H7 (cell line): ENCODE data around the gene COPE. TPM values are rescaled to one million over a fixed set of nuclear protein-coding genes. Genes with fewer than 3 reads are reported as not detected.

ENCODE experiments used
- DNase-seq: peaks from one replicate; pipeline ENCODE4 v3.0.0; 2012
- H3K27me3 ChIP-seq: 2 replicates; pipeline ENCODE4 v1.6.0; 2011; ENCODE audit warnings: mild to moderate bottlenecking, low read length; ENCODE audit not compliant: control insufficient read depth, insufficient read depth
- H3K36me3 ChIP-seq: replicated peaks from 2 replicates; pipeline ENCODE4 v1.5.1; 2011; ENCODE audit warnings: low read length; ENCODE audit not compliant: control insufficient read depth, insufficient read depth
- H3K4me3 ChIP-seq: 2 replicates; pipeline ENCODE4 v1.5.1; 2011; ENCODE audit warnings: low read depth, mild to moderate bottlenecking, control low read depth, low read length, moderate library complexity; ENCODE audit not compliant: insufficient read depth
- total RNA-seq: library from RNA; depleted of rRNA; stranded (reverse); fragments of >200 nt; shearing (Covaris generic); gene quantifications from 2 replicates; pipeline ENCODE4 v1.2.3, GENCODE V29; 2014

The COPE gene
- total RNA-seq, 1 experiment from 2014 or later, result 306 TPM

GRCh38 chr19:18897094-18898029, 21.8 kb downstream of the COPE start:
- peaks cover 16% of the 10 kb centered on the region; the same call in 1 of the 2 replicates for H3K27me3 ChIP-seq
- H3K4me3 ChIP-seq, result no peak overlapping the region
- DNase-seq, result no peak

DNA sequence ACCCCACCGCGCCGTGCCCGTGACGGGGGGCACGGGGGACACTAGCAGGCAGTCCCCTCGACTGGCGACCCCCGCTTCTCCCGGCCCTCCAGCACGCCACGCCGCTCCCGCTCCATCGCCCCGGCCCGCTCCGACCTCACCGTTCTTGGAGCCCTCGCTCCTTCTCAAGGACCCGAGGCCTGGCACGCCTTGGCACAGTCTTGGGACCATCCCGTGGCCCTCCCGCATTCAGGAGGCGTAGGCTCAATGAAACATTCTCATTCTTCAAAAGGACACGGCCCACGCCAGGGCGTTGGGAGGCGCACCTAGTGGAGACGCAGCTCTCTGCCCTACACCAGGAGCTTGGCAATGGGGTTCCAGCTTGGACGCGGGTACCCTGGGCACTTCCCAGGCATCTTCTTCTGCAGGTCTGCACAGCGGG, 22.8 kb downstream of the COPE start:
- Histone ChIP-seq H3K27me3 (peaks cover 16% of the 10 kb centered on the region; the same call in 1 of the 2 replicates), H3K4me3 (peak overlapping the region; percentile 28), H3K36me3 (no peaks in the 10 kb centered on the region; the same call in none of the 2 replicates)
- DNase-seq, result peak; percentile 87

More at GRCh38 chr19:18897094-18898029, 21.8 kb downstream of the COPE start:
- H3K36me3 ChIP-seq, result no peaks in the 10 kb centered on the region; the same call in none of the 2 replicates

- peak; percentile 99 for DNase-seq
- peak within 1 kb of the TSS; percentile 70 for H3K4me3 ChIP-seq
These were observed 23.3 kb downstream of the COPE start, which contains the start of gene CERS1 for GRCh38 chr19:18895824-18896341. Gene CERS1 (minus strand): TSS chr19:18896158. CDS start chr19:18896072, 86 bp downstream.

DNA sequence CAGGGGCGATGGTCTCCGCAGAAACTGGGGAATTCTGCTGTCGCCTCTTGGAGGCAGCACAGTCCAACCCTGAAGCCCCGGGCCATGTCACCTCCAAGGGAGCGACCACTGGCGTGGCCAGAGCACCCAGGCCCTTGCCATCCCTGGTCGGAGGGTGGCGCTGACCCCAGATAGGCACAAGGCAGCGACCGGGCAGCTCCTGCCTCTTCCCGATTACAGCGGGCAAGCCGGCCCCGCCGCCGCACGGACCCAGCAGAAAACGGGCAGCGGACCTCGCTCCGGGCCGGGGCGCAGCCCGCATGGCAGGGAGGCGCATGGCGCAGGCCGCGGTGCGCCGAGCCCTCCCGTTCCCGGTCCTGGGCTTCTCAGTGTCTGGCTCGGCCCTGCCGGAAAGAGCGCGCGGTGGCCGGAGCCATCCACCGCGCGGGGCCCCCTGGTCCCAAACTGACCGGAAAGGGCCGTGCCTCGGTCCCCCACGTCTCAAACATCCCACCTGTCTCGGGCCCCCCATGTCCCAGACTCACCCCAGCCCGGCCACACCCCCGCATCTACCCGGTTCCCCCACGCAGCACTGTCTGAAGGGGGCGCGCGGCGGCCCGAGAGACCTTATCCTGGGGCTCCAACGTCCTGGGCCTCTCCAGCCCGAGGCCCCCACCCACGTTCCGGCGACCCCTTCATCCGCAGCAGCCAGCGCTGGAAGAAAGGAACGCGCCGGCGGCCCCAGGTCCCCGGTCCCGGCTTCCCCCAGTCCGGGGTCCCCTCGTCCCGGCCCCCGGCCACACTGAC, 24.0 kb downstream of the COPE start:
- no peaks in the 10 kb centered on the region; the same call in none of the 2 replicates for H3K36me3 ChIP-seq
- H3K4me3 ChIP-seq, result peak overlapping the region; percentile 70
- peaks cover 16% of the 10 kb centered on the region; the same call in 1 of the 2 replicates for H3K27me3 ChIP-seq
- peak; percentile 95 for DNase-seq

More at GRCh38 chr19:18895824-18896341, 23.3 kb downstream of the COPE start, which contains the start of gene CERS1:
- Histone ChIP-seq H3K36me3 (no peaks in the 10 kb centered on the region; the same call in none of the 2 replicates), H3K27me3 (peaks cover 16% of the 10 kb centered on the region; the same call in 1 of the 2 replicates)

- DNase-seq, result peak; percentile 97
- Histone ChIP-seq H3K36me3 (no peaks in the 10 kb centered on the region; the same call in none of the 2 replicates), H3K4me3 (peak overlapping the region; percentile 70), H3K27me3 (peaks cover 16% of the 10 kb centered on the region; the same call in 1 of the 2 replicates)
These were observed 24.7 kb downstream of the COPE start for GRCh38 chr19:18894254-18895037.

GRCh38 chr19:18893587-18894253, 25.5 kb downstream of the COPE start:
- DNase-seq, result no peak
- Histone ChIP-seq H3K4me3 (no peak overlapping the region), H3K27me3 (peaks cover 16% of the 10 kb centered on the region; the same call in 1 of the 2 replicates), H3K36me3 (no peaks in the 10 kb centered on the region; the same call in none of the 2 replicates)

- peaks cover 7% of the 10 kb centered on the region; the same call in 1 of the 2 replicates for H3K27me3 ChIP-seq
- no peak overlapping the region for H3K4me3 ChIP-seq
- no peaks in the 10 kb centered on the region; the same call in none of the 2 replicates for H3K36me3 ChIP-seq
- no peak for DNase-seq
These were observed 29.0 kb downstream of the COPE start for GRCh38 chr19:18889949-18890745.

GRCh38 chr19:18886972-18887371, 32.2 kb downstream of the COPE start:
- Histone ChIP-seq H3K27me3 (no peaks in the 10 kb centered on the region), H3K4me3 (no peak overlapping the region), H3K36me3 (no peaks in the 10 kb centered on the region; the same call in 1 of the 2 replicates)
- DNase-seq, result no peak

DNA sequence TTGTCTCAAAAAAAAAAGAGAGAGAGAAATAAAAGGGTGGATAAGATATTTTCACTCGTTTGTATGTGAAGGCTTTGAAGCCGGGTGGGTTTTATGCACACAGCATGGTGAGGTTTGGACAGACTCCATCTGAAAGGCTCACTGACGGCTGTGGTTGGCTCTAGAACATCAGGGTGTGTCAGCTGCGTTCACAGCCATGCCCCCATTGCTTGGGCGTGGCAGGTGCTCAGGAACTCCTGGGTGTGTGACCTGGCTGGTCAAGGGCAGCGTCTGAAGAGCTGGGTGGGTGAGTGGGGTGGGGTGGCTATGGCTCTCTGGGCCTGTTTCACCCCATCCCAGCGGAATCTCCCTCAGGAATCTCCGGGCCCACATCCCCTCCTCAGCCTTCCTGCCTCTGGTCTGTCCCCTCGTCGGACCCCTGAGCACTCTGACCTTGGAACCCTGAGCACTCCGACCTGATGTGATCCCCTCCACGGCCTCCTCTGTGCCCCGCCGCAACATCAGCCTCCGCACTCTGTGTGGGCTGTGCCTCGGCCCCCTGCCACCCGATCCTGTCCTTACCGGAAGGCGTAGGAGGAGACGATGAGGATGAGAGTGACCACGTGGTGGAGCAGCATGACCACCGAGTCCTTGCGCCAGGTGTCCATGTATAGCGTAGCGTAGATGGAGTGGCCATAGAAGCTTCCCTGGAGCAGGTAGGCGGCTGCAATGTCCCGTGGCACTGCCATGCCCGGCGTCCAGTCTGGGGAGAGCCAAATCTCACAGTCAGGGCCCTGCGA, 35.5 kb downstream of the COPE start:
- no peaks in the 10 kb centered on the region; the same call in 1 of the 2 replicates for H3K36me3 ChIP-seq
- H3K27me3 ChIP-seq, result no peaks in the 10 kb centered on the region
- H3K4me3 ChIP-seq, result no peak overlapping the region
- no peak for DNase-seq

DNA sequence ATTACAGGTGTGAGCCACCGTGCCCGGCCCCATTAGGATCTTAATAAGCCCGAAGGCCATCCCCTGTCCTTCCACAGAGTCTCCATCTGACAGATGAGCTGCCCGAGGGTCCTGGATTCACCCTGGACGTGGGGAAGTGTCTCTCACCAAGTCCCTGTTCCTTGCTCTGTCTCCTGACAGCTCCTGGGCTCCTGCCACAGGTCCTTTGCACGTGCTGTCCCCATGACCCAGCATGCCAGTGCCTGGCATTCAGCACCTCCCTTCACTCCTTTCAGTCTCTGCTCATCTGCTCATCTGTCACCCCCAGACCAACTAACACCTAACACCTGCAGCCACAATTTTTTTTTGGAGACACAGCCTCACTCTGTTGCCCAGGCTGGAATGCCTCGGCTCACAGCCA, 37.7 kb downstream of the COPE start:
- no peaks in the 10 kb centered on the region for H3K27me3 ChIP-seq
- no peak overlapping the region for H3K4me3 ChIP-seq
- H3K36me3 ChIP-seq, result peaks cover 1% of the 10 kb centered on the region; the same call in 1 of the 2 replicates
- DNase-seq, result no peak

DNA sequence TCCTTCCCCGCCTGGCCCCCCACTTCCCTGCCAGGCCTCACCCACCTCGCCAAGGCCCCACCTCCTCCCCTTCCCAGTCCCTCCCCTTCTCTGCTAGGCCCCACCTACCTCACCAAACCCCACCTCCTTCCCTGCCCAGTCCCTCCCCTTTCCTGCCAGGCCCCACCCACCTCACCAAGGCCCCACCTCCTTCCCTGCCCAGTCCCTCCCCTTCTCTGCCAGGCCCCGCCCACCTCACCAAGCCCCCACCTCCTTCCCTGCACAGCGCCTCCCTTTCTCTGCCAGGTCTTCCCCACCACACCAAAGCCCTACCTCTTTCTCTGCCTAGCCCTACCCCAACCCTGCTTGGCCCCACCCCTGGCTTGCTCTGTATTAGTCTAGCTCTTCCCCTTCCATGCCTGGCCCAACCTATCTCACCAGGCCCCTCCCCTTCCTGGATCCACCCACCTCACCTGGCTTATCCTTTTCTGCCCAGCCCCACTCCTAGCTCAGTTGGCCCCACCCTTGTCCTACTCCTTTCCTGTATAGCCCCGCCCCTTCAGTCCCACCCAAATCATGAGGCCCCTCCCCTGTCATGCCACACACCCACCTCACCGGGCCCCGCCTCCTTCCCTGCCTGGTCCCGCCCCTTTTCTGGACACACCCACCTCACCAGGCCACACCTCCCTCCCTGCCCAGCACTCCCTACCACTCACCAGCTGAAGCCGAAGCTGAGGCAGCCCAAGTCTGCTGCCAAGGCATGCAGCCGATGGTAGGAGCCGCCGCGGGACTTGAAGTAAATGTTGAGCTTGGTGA, 39.4 kb downstream of the COPE start:
- Histone ChIP-seq H3K4me3 (no peak overlapping the region), H3K36me3 (peaks cover 1% of the 10 kb centered on the region; the same call in 1 of the 2 replicates), H3K27me3 (no peaks in the 10 kb centered on the region)
- DNase-seq, result peak; percentile 94
